ENCODE measurements around the gene ADAMTS2. TPM values are rescaled to one million over a fixed set of nuclear protein-coding genes. Genes with fewer than 3 reads are reported as not detected.

ADAMTS2 gene
- total and polyA plus RNA-seq, 2 experiments from 2014 or later: 1.6 to 8.1 TPM

- no peak for ATAC-seq
- H3K27ac ChIP-seq (ENCODE audit: low read depth): no peak overlapping the region
- DNase-seq (ENCODE audit: low spot score): no peak
- no peaks in the 10 kb centered on the region for H3K9me2 ChIP-seq (ENCODE audit: insufficient read depth)
- TF ChIP-seq CTCF (conservative IDR thresholded peaks at IDR 0.05; ENCODE audit: low read depth in 2 of 2) (no peak), ZNF462 (CRISPR knock-in tag; IDR thresholded peaks at IDR 0.05) (no peak), ZNF114 (CRISPR knock-in tag; IDR thresholded peaks at IDR 0.05) (no peak), CREB1 (CRISPR knock-in tag; IDR thresholded peaks at IDR 0.05; ENCODE audit: low read depth) (no peak), STAT1 (IDR thresholded peaks at IDR 0.05; ENCODE audit: unreplicated experiment) (no peak), ETS1 (IDR thresholded peaks at IDR 0.05) (no peak), JUNB (IDR thresholded peaks at IDR 0.05; ENCODE audit: unreplicated experiment) (no peak), NANOG (IDR thresholded peaks at IDR 0.05; ENCODE audit: borderline replicate concordance) (no peak), EZH2 (IDR thresholded peaks at IDR 0.05; ENCODE audit: low read depth, unreplicated experiment) (no peak), EZH2phosphoT487 (IDR thresholded peaks at IDR 0.05; ENCODE audit: unreplicated experiment) (no peak), POLR2AphosphoS5 (IDR thresholded peaks at IDR 0.05; ENCODE audit: low read depth) (no peak), REST (IDR thresholded peaks at IDR 0.05; ENCODE audit: unreplicated experiment) (no peak), ZNF331 (CRISPR knock-in tag; IDR thresholded peaks at IDR 0.05; ENCODE audit: low read depth) (no peak)
- no peak overlapping the region for H2AFZ ChIP-seq
- no peak overlapping the region for H3K4me2 ChIP-seq
- H3K36me3 Mint-ChIP-seq (ENCODE audit: low read depth): no peaks in the 10 kb centered on the region; the same call in 2 of the 3 replicates
- H3K27me3 Mint-ChIP-seq (ENCODE audit: insufficient read depth, low read depth, poor library complexity): peaks cover 32% of the 10 kb centered on the region
- peaks cover 8% of the 10 kb centered on the region; the same call in 1 of the 2 replicates for H3K4me1 ChIP-seq (ENCODE audit: insufficient read depth)
- no peak overlapping the region for H3K27ac Mint-ChIP-seq
- H3K4me3 Mint-ChIP-seq: no peak overlapping the region
- peaks cover 11% of the 10 kb centered on the region for H3K4me1 Mint-ChIP-seq
- no peak overlapping the region for H3K4me3 ChIP-seq
- H3K27me3 ChIP-seq (ENCODE audit: insufficient read depth): peaks cover 36% of the 10 kb centered on the region
- H3K9me3 Mint-ChIP-seq: no peaks in the 10 kb centered on the region
- H3K79me2 ChIP-seq (replicated peaks; ENCODE audit: insufficient read depth): no peaks in the 10 kb centered on the region
- no peaks in the 10 kb centered on the region for H3K36me3 ChIP-seq (ENCODE audit: insufficient read depth)
- no peaks in the 10 kb centered on the region for H4K20me1 ChIP-seq (replicated peaks; ENCODE audit: insufficient read depth)
- H3F3A ChIP-seq (replicated peaks; ENCODE audit: low read depth): no peaks in the 10 kb centered on the region
These were observed 3.6 kb upstream of the ADAMTS2 start for GRCh38 chr5:179348843-179349242.

All from GM23338 (cell line).